T-helper 1 cell (primary cell): ENCODE data around the gene CCDC178.
"Not testable (repeated sequence)": the region's sequence is repeated elsewhere in the genome, so short reads cannot be mapped to it uniquely, and the experiment has no call there.

ENCODE experiments used
- DNase-seq, 5 donors: peaks; one replicate each; pipeline ENCODE4 v3.0.0-alpha.2; 2012 to 2020

Gene CCDC178

DNA sequence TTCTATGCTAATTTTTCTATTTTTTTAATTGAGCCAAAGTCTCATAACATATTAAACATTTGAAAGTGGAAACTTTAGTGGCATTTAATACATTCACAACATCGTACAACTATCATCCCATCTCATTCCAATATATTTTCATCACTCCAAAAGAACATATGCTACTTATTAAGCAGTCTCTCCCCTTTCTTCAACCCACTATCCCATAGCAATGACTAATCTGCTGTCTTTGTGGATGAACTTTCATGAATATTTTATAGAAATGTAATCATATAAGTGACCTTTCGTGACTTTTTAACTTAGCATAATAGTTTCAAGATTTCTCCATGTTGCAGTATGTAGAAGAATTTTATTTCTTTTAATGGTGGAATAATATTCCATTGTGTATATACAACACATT, 90.3 kb downstream of the CCDC178 start:
- DNase-seq, result no peak

DNA sequence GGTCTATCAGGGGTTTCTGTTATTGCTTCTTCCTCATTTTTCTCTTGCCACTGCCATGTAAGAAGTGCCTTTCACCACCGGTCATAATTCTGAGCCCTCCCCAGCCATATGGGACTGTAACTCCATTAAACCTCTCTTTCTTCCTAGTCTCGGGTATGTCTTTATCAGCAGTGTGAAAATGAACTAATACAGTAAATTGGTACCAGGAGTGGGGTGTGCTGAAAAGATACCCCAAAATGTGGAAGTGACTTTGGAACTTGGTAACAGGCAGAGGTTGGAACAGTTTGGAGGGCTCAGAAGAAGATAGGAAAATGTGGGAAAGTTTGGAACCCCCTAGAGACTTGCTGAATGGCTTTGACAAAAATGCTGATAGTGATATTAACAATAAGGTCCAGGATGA, 100.8 kb downstream of the CCDC178 start:
- not testable (repeated sequence) for DNase-seq

DNA sequence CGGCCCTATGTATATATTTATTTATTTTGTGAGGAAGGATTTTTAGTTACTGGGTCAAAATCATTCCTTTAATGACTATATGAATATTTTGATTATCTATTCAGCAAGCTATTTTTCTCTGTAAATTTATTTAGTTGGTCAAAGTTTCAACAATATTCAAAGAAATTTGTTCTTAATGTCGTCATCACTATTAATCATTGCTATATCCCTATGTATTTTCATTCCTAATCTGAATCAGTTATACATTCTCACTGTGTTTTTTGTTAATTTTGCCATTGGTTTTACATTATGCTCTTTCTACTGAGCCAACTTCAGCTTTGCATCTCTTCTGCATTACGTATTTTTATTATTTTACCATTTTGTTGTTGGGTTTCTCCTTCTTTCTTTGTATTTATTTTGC, 105.7 kb downstream of the CCDC178 start:
- no peak for DNase-seq

DNA sequence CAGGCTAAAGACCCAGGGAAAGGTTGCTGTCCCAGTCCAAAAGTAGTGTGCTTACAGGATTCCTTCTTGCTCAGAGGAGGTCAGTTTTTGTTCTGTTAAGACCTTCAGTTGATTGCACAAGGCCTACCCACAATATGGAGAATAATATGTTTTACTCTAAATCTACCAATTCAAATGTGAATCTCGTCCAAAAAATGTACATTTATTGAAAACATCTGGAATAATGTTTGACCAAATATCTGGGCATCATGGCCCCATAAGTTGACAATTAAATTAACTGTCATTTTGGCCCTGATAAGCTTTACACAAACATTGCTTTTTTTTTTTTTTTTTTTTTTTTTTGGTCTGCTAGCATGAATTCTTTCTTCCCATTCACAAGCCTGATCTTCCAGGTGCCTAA, 109.8 kb downstream of the CCDC178 start:
- no peak for DNase-seq

DNA sequence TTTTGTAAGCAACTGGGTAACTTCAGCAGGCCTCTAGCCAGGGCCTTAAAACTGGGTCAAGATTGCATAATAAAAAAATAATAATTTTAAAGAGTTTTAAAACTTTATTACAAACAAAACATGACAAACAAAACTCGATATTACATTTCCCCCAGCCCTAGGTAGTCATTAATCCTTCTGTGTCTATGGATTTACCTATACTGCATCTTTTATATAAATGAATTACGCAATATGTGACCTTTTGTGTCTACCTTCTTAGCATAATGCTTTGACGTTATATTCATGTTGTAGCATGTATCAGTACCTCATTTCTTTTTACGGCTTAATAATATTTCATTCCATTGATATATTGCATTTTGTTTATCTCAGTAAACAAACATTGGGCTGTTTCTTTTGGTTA, 113.5 kb downstream of the CCDC178 start:
- no peak for DNase-seq

DNA sequence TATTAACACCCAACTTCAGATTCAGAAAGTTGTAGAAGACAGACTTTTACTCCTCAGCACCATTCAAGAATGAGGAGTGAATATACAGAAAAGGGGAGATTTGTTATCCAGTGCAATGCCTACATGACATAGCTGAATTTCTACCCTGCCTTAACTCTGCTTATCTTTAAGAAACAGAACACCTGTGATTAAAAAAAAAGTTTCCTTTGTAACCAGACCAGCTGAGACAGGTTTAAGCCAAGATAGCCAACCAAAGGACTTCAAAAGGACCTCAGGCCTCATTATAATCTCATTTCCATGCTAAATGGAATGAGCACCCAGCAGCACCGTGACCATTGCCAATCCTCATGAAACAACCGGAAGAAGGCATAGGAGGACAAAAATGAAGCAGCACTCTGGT, 122.9 kb downstream of the CCDC178 start:
- no peak for DNase-seq

DNA sequence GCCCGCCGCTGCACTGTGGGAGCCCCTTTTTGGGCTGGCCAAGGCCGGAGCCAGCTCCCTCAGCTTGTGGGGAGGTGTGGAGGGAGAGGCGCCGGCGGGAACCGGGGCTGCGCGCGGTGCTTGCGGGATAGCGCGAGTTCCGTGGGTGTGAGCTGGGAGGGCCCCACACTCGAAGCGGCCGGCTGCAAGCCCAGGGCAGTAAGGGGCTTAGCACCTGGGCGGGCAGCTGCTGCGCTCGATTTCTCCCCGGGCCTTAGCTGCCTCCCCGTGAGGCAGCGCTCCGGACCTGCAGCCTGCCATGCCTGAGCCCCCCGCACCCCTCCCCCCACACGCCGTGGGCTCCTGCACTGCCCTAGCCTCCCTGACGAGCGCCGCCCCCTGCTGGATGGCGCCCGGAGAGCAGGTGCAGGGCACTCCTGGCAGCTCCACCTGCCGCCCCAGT, 124.4 kb downstream of the CCDC178 start:
- DNase-seq, result no peak

DNA sequence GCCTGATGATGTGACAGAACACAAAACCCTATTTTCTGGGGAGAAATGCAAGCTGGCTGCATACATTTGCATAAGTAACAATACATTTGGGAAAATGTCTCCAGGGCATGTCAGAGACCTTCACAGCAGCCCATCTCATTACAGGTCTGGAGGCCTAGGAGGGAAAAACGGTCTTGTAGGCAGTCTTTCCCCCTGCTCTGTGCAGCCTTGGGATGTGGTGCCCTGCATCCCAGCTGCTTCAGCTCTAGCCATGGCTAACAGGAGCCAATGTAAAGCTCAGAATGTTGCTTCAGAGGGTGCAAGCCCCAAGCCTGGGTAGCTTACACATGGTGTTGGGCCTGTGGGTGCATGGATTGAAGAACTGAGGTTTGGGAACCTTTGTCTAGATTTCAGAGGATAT, 133.0 kb downstream of the CCDC178 start:
- DNase-seq, result no peak

DNA sequence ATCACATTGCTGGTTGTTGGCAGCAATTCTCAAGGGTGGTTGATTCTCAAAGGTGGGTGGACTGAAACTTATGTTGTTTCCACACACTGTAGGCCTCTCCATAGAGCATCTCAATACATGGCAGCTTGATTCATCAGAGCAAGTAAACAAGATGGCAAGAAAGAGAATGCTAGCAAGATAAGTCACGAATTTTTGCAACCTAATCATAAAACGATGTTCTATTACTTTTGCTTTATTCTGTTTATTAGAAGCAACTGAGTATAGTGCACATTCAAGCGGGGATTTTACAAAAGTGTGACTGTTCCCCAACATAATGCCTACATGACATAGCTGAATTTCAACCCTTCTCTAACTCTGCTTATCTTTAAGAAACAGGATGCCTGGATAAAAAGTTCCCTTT, 136.2 kb downstream of the CCDC178 start:
- no peak for DNase-seq

DNA sequence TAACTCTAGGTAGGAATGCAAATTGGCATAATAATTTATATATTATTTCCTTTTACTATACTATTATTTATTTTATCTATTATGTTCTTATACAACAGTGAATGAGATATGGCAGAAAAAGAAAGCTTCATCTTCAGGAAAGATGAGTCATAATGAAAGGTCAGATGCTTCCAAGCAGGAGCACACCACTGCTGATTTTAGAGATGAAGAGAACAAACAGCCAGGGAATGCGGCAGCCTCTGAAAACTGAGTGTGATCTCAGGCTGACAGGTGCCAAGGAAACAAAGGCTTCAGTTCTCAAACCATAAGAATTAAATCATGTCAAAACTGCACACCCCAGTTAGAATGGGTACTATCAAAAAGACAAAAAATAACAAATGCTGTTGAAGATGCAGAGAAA, 149.0 kb downstream of the CCDC178 start:
- DNase-seq, result no peak

DNA sequence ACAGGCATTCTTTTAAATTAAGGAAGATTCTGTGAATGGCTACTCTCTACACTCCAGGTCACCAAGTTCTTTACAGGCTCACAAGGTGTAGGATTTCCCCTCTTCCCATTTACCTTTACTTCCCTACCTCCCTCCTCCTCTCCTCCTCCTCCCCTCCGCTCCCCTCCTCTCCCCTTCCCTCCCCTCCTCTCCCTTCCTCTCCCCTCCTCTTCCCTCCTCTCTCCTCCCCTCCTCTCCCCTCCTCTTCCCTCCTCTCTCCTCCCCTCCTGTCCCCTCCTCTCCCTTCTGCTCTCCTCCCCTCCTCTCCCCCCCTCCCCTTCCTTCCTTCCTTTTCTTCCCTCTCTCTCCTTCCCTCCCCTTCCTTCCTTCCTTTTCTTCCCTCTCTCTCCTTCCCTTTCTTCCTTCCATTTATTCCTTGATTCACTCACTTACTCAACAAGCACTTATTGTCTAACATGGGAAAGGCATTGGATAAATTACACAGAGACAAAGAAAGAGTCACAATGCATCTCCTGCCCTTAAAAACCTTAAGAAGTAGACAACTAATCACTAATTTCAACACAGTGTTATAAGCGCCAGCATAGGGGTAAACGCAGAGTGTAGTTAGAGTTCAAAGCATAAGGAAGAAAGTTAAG, 152.3 kb downstream of the CCDC178 start:
- no peak for DNase-seq

DNA sequence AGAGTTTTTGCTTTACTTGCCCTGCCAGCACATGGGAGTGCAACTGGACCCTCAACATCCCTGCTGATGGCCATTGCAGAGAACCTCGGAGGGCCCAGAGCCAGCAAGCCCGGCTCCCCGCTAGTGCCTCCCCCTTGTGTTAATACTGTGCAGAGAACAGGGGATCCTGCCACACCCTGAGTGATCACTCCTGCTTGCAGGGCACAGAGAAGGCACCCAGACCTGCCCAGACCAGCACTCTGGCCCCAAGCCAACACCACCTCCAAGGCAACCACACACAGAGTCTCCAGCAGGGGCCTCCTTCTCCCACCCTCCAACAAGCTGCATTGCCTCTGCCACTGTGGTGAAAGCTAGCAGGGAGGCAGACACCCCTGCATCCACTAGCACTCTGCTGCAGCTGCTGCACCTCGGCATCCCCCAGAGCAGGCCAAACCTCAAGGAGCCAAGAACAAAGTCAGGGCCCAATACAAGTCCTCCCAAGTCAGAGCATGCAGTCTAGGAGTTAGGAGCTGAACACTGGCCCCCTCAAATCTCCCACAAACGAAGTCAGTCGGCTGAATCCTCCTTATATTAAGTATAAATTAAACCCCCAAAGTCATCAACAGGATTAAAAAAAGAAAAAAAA, 157.7 kb downstream of the CCDC178 start:
- no peak for DNase-seq

DNA sequence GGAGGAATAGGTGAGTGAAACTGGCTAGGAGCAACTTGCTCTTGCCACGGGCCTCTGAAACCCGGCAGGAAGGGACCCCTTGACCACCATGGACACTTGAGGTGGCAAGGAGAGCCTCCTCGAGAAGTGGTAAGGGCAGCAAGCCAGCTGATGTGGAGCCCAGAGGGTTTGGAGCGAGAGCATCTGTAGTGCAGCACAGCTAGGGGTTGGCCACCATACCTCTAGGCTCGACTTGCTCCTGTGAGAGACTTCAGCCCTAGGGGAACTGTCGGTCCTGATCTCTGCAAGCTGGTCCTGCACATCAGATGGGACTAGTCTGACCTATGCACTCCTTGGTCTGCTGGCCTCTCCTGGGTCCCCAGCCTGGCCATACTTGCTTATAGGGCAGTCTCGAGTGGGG, 158.4 kb downstream of the CCDC178 start:
- DNase-seq, result no peak

DNA sequence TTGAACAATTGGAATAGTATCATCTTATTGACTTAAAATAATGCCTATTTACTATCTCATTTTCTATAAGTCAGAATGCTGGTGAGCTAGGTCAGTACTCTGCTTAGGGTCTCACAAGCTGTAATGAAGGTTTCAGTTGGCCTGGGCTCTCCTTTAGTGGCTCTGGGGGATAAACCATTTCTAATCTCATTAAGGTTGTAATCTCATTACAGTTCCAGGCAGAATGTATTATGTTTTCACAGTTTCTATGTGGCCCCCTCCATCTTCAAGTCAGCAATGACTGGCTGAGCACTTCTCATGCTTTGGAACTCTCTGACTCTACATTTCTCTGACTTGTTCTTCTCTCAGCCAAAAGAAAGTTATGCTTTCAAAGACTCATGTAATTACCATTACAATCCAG, 163.1 kb downstream of the CCDC178 start:
- DNase-seq, result no peak

DNA sequence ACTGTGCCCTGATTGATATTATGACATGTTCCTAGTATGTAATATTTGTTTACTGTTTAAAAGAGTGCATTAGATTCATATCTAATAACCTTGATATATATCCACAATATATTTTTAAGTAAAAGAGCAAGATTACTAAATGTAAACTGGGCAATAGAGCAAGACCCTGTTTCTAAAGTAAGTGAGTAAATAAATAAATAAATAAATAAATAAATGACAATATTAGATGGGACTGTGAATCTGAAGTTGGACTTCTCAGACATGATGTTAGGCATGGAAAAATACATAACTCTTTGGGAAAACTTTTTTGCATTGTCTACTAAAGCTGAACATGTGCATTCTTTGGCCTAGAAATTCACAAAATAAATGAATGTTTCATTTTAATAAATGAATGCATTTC, 164.7 kb downstream of the CCDC178 start:
- DNase-seq, result no peak

DNA sequence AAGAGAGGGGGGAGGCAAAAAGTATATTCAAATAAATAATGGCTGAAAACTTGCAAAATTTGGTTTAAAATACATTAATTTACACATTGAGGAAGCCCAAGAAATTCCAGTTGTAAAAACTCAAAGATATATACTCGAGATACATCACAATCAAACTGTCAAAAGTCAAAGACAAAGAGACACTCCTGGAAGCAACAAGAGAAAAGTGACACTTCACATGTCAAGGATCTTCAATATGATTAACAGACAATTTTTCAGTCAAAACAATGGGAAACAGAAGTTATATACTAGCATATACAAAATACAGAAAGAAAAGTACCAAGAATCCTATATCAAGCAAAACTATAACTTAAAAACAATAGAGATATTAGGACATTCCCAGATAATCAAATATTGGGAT, 170.2 kb downstream of the CCDC178 start:
- DNase-seq, result no peak

DNA sequence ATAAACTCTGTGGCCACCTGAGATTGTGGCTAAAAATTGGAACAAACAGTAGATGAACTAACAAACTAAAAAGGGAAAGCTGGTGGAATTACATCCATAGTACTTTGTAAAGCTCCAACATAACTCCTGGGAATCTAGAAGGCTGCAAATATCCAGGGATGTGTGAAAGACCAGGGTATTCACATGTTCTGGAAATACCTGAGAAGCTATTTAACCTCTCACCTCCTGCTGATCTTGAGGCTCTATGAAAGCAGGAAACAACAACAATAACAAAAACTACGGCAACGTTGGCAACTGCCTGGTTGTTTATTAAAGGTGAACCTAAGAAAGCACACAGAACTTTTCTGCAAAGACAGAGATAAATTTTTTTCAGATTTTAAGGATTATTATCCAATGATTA, 171.3 kb downstream of the CCDC178 start:
- no peak for DNase-seq

DNA sequence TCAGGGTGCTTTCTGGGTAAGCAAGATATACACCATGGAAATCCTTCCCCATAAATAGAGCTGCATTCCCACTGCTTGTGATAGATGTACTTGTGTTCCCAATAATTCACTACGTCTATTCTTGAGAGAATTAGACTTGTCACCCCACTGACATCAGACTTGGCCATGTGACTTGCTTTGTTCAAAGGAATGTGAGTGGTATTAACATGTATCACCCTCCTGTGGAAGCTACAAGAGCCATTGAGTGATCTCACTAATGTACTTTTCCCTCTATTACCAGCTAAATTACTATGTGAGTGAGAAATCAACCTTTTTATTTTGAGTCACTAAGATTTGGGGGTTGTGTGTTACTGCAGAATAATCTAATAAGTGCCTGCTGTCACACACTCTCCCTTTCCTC, 176.0 kb downstream of the CCDC178 start:
- no peak for DNase-seq

DNA sequence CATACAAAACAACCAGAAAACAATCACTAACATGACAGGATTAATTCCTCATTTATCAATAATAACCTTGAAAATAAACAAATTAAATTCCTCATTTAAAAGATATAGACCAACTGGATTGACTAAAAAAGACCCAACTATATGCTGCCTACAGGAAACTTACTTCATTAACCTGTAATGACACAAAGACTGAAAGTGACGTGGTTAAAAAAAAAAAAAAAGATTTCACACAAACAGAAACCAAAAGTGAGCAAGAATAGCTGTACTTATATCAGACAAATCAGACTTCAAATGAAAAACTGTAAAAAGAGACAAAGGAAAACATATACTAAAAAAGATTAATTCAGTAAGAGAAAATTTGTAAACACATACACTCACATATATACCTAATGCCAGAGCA, 201.2 kb downstream of the CCDC178 start:
- DNase-seq, result no peak

DNA sequence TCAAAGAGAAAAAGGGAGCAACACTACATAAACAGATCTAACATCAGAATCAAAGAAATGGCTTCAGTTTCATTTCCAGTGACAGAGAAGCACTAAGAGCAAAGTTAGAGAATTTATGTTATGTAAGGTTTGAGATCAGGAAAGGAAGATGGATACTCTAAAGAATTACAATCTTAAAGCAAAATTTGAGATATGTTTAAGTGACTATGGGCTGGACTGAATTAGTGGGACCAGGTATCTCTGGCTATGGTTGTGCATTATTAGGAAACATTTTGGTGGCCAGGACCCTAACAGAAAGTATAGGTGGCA, 208.2 kb downstream of the CCDC178 start:
- DNase-seq, result no peak

DNA sequence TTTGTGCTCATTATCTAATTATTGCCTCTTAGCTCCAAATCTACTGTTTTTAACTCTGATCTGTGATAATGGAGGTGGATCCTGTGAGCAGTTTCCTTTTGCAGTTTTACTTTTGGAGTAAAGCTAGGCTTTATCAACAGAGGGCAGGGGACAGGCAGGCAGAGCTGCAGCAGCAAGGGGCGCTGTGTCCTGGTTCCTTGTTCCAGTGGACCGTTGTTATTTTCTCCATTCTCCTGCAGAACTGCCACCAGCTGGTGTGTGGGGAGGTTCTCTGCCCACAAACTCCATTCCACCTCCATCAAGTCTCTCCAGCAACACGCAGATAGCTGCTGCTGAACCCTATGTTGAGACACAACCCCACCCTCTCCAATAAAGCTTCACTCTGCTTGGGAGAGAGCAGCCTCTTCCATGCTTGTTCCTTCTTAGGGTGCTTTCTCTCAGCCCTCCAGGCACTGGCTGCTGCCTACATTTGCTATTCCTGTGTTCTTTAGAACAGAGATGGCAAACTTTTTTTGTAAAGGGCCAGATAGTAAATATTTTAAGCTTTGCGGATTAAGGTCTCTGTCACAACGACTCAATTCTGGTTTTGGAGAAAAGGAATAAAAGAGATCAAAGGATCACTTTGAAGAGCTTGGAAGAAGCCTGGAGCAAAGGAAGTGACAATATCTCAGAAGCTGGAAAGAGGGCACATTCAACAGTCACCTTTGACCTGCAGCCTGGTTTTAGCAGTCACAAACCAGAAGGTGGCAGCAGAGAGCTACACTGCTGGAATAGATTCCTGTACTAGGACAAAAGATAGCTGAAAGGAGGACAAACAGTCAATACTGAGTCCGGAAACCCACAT, 208.8 kb downstream of the CCDC178 start:
- peak in 3 of 5 donors; percentile 2 to 34 (median 21) for DNase-seq

DNA sequence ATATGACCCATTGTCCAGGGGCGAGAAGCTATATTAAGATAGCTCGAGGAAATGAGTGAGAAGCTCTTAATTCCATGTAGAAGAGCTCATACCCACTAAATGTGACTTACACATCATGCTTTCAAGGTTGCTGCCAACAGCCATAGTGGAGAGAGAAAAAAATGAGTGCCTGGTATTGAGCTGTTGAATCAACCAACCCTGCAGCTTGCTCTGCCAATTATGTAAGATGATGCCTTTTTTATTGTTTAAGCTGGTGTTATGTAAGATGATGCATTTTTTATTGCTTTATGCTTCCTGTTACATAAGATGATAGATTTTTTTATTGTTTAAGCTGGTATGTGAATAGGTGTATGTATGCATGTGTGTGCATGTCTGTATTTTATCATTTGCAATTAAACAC, 228.2 kb downstream of the CCDC178 start:
- no peak for DNase-seq

DNA sequence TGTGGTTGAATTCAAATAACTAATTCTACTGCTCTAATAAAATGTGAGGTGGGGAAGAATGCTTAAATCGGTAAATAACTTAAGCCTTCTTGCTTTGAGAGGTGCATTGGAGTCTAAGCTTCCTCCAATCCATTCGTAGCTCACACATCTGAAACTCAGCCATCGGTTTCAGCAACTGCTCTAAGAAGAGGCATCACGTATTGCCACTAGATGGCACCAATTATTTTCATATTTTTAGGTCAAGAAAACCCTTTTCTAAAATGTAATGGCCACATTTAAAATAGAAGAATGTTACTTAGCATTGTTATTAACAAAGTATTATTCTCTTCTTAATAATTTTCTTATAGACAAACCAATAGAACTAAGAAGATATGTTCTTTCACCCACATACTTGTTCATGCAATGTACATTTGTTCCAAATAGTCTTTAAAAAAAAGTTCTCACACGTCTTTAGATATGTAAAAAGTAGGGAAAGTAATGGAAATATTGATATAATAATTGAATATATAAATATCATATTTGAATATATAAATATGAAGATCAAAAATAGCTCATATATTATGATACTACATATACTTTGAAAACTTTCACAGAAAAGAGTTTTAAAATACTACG, 229.8 kb downstream of the CCDC178 start:
- DNase-seq, result no peak

DNA sequence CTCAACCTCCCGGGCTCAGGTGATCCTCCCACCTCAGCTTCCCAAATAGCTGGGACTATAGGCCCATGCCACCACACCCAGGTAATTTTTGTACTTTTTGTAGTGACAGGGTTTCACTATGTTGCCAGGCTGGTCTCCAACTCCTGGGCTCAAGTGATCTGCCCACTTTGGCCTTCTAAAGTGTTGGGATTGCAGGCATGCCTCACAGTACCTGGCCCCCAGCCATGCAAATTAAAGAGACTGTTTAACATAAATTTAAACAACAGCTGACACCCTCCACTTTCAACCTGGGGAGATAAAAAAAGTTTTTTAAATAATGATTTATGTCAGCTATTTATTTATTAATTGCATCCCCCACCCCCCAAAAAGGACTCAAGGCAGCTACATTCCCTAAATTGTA, 234.7 kb downstream of the CCDC178 start:
- DNase-seq, result no peak
